ENCODE data around the gene CYP46A1. TPM values are rescaled to one million over a fixed set of nuclear protein-coding genes. Genes with fewer than 3 reads are reported as not detected.

The CYP46A1 gene
- total RNA-seq, 1 experiment from 2014 or later, result 0.36 TPM

GRCh38 chr14:99685151-99685591, 1.1 kb downstream of the CYP46A1 start:
- H3K4me1 ChIP-seq (ENCODE audit: control insufficient read depth, insufficient read depth, low read length), result no peaks in the 10 kb centered on the region
- H3K27ac ChIP-seq (ENCODE audit: low read length), result no peak overlapping the region
- TF ChIP-seq, protein P1, sequence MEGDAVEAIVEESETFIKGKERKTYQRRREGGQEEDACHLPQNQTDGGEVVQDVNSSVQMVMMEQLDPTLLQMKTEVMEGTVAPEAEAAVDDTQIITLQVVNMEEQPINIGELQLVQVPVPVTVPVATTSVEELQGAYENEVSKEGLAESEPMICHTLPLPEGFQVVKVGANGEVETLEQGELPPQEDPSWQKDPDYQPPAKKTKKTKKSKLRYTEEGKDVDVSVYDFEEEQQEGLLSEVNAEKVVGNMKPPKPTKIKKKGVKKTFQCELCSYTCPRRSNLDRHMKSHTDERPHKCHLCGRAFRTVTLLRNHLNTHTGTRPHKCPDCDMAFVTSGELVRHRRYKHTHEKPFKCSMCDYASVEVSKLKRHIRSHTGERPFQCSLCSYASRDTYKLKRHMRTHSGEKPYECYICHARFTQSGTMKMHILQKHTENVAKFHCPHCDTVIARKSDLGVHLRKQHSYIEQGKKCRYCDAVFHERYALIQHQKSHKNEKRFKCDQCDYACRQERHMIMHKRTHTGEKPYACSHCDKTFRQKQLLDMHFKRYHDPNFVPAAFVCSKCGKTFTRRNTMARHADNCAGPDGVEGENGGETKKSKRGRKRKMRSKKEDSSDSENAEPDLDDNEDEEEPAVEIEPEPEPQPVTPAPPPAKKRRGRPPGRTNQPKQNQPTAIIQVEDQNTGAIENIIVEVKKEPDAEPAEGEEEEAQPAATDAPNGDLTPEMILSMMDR (IDR thresholded peaks at IDR 0.05), result no peak
- TF ChIP-seq SIN3A (IDR thresholded peaks at IDR 0.05; ENCODE audit: borderline replicate concordance, insufficient read depth, low read depth, low read length), result no peak
- TF ChIP-seq TCF7L2 (IDR thresholded peaks at IDR 0.05; ENCODE audit: low read depth, low read length), result no peak
- no peak for TF ChIP-seq POLR2AphosphoS5 (IDR thresholded peaks at IDR 0.05; ENCODE audit: low read depth, low read length)
- TF ChIP-seq, protein P2, sequence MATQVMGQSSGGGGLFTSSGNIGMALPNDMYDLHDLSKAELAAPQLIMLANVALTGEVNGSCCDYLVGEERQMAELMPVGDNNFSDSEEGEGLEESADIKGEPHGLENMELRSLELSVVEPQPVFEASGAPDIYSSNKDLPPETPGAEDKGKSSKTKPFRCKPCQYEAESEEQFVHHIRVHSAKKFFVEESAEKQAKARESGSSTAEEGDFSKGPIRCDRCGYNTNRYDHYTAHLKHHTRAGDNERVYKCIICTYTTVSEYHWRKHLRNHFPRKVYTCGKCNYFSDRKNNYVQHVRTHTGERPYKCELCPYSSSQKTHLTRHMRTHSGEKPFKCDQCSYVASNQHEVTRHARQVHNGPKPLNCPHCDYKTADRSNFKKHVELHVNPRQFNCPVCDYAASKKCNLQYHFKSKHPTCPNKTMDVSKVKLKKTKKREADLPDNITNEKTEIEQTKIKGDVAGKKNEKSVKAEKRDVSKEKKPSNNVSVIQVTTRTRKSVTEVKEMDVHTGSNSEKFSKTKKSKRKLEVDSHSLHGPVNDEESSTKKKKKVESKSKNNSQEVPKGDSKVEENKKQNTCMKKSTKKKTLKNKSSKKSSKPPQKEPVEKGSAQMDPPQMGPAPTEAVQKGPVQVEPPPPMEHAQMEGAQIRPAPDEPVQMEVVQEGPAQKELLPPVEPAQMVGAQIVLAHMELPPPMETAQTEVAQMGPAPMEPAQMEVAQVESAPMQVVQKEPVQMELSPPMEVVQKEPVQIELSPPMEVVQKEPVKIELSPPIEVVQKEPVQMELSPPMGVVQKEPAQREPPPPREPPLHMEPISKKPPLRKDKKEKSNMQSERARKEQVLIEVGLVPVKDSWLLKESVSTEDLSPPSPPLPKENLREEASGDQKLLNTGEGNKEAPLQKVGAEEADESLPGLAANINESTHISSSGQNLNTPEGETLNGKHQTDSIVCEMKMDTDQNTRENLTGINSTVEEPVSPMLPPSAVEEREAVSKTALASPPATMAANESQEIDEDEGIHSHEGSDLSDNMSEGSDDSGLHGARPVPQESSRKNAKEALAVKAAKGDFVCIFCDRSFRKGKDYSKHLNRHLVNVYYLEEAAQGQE (IDR thresholded peaks at IDR 0.05; ENCODE audit: insufficient read depth in 1 of 2, low read depth in 2 of 2, low read length in 1 of 2), result no peak
- DNase-seq (ENCODE audit: low read depth, low spot score) (no peak), ATAC-seq (no peak)
- H3K36me3 ChIP-seq (ENCODE audit: control insufficient read depth, insufficient read depth, low read length), result no peaks in the 10 kb centered on the region; the same call in 1 of the 2 replicates
- no peaks in the 10 kb centered on the region for H3K9me3 ChIP-seq (ENCODE audit: control insufficient read depth, insufficient read depth, low read depth, low read length)
- ChIA-PET POLR2A (no interaction called here), CTCF (interaction anchor here (0.8 kb wide), 1 partner anchor 53 kb away, joined by 3 read pairs; no protein-coding TSS in a partner anchor)
- peaks cover 2% of the 10 kb centered on the region for H3K27me3 ChIP-seq (ENCODE audit: control insufficient read depth, insufficient read depth, low read length)
- intact Hi-C loops (cut with micrococcal nuclease; ENCODE audit: unreplicated experiment), result no loop called here
- in situ Hi-C loops (cut with HindIII; ENCODE audit: low pct_unique_long_range_greater_than_20kb, low sequenced_read_pairs), result no loop called here
- H3K4me3 ChIP-seq (ENCODE audit: low read depth in 2 of 2, low read length in 2 of 2), result no peak overlapping the region
- BruUV-seq (replicated peaks), result no TSS peak

DNA sequence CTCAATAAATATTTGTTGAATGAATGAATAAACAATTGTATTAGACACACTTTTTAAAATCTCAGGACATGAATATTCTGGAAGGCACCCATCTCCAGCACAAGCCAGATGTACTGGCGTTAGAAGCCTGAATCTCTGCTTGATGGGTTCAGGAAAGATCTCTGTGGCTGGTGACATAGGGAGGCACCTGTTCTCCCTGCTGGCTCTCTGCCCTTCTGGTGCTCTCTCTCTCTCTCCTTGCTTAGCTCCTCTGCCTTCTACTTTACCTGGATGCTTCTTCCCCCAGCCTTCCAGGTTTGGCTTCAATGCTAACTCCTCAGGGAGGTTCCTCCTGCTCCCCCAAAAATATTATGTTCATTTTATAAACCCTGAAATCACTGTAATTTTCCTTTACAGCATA, 1.5 kb downstream of the CYP46A1 start:
- Histone ChIP-seq H3K9me3 (ENCODE audit: control insufficient read depth, insufficient read depth, low read depth, low read length) (no peaks in the 10 kb centered on the region), H3K36me3 (ENCODE audit: control insufficient read depth, insufficient read depth, low read length) (no peaks in the 10 kb centered on the region; the same call in 1 of the 2 replicates), H3K4me3 (ENCODE audit: low read depth in 2 of 2, low read length in 2 of 2) (no peak overlapping the region), H3K27me3 (ENCODE audit: control insufficient read depth, insufficient read depth, low read length) (peaks cover 2% of the 10 kb centered on the region), H3K4me1 (ENCODE audit: control insufficient read depth, insufficient read depth, low read length) (no peaks in the 10 kb centered on the region), H3K27ac (ENCODE audit: low read length) (no peak overlapping the region)
- no TSS peak for BruUV-seq (replicated peaks)
- TF ChIP-seq TCF7L2 (IDR thresholded peaks at IDR 0.05; ENCODE audit: low read depth, low read length), result no peak
- TF ChIP-seq, protein P2 (IDR thresholded peaks at IDR 0.05; ENCODE audit: insufficient read depth in 1 of 2, low read depth in 2 of 2, low read length in 1 of 2), result no peak
- TF ChIP-seq, protein P1 (IDR thresholded peaks at IDR 0.05), result no peak
- POLR2A ChIA-PET, result no interaction called here
- intact Hi-C loops (cut with micrococcal nuclease; ENCODE audit: unreplicated experiment), result no loop called here
- DNase-seq (ENCODE audit: low read depth, low spot score) (no peak), ATAC-seq (no peak)
- CTCF ChIA-PET, result no interaction called here
- in situ Hi-C loops (cut with HindIII; ENCODE audit: low pct_unique_long_range_greater_than_20kb, low sequenced_read_pairs), result no loop called here

All from Panc1 (cell line).